SK-N-SH (cell line): ENCODE data around the gene ERV3-1.

ENCODE experiments used
- CTCF ChIP-seq: fragments of 200-600 bp; sonication (generic); IDR thresholded peaks from 2 replicates; pipeline ENCODE4 v1.6.1; 2017; ENCODE audit warnings: antibody characterized with exemption, mild to moderate bottlenecking, moderate library complexity
- RXRA ChIP-seq: IDR thresholded peaks from 2 replicates; pipeline ENCODE4 v1.4.0; 2012; ENCODE audit warnings: low read depth, mild to moderate bottlenecking, borderline replicate concordance

- TF ChIP-seq CTCF (no peak), RXRA (no peak)
These were observed 10.2 kb downstream of the ERV3-1 start for GRCh38 chr7:64996305-64996704.
